GM18868 (cell line): Measurements from ENCODE around the gene ID2.

Experiments used
- ATAC-seq: cut with Tn5 transposase; IDR thresholded peaks from one replicate; pipeline ENCODE4 v1.9.1; 2021; ENCODE audit warnings: mild to moderate bottlenecking, moderate library complexity; ENCODE audit not compliant: unreplicated experiment

The ID2 gene

DNA sequence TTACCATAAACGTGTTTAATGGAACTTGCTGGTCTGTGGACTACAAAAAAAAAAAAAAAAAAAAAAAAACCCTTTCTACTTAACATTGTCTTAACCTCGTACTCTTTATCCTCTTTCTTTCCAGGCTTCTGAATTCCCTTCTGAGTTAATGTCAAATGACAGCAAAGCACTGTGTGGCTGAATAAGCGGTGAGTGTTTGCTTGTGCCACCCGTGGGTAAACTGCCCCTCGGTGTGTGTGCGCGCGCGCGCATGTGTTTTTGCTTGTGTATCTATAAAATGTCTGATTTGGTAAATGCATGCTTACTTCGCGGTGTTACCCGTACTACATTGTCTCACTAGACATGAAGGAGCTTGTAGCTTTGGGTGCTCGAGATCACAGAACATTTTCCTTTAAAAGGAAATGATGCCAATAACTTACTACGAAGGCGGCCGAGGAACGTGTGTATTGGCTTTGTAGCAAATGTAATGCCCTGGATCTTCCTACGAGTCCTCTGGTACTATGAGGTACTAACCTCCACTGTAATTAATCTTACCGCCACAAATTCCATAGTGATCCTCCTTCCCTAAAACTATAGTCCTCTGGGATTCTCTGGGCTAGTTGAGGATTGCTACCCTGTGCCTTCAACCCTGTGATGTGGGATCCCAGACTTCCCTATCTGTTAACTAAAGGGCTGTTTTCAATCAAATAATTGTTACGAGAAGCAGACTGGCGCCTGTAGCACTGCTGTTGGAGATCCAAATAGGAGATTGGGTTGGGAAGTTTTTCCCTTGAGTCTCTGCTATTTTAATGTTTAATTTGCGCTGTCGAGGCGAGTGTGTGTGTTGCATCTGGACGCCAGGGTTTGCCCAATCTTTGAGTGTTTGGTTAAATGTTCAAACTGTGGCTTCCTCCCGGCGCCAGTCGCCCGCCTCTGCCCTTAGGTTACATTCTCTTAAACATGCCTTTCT, 1.1 kb downstream of the ID2 start:
- ATAC-seq: no peak

DNA sequence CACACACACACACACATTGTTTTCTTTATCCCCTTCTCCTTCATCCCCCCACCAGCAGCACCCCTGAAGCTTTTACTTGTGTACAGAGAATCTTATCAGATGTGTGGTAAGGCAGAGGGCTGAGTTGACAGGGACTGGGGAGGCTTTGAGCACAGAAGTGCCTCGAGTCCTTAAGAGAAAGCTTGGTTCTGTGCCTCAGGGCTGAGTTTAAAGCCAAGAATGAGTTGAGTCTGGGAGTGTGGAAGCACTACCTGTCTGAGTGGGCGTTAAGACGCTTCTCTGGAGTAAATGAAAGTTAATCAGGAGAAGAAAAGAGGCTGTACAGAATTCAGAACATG, 2.7 kb downstream of the ID2 start:
- no peak for ATAC-seq

DNA sequence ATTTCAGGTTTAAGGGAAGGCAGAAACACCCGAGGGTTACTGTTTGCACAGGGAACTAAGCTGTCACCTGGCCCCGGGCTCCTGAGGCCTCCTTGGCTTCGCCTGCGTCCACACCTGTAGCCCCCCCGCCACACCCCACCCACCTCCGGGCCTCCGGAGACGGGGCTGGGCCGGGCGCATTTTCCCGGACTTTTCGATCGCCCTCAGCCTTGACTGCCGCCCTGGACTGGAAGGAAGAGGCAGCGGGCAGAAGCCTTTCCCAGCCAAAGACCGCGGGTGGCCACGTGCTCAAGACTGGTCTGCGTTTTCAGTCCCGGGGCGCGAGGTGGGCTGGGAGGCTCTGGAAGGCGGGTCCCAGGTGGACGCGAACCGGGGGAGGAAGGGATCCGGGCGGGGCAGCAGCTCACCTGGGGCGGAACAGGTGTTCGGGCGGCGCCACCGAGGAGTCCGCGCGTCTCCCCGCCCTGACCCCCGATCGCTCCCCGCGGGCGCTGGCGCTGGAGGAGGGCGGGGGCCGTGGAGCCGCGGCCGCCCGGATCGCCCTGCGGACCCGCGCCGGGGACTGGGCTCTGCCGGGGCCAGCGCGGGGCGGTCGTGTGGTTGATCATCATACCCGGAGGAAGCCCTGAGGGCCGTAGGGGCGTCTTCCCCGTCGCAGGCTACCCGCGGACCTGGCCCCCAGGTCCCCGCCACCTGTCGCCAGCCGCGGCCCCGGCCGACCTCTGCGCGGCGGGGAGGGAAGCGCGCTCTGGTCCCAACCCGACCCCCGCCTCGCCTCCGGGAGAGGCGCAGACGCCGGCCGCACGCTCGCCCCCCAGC, 3.2 kb downstream of the ID2 start:
- ATAC-seq: peak; percentile 0

DNA sequence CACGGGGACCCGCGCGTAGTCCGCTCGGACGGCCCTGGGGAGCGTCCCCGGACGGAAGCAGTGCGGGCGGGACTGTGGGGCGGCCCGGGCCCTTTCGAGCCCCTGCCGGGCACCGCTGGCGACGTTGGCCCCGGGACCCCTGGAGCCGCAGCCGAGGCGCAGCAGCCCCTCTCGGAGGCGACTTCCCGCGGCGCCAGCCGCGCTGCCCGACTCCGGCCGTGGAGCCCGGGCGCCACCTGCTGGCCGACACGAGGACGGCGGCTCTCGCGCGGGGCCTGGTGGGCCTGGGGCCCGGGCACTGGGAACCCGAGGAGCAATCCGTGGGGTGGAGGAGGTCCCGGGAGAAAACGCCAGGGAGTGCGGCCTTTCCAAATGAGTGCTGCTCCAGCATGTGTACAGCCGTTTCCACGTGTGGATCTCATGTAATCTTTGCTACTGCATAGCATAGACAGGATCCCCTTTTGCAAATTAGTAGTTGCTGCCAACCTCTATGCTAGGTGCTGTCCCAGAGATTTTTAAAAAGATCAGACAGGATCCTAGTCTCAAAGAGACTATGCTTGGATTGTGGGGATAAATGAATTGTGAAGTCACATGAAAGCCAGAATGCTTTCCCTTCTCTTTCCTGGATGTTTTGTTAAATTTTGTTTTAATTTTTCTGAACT, 4.0 kb downstream of the ID2 start:
- ATAC-seq: peak; percentile 32

DNA sequence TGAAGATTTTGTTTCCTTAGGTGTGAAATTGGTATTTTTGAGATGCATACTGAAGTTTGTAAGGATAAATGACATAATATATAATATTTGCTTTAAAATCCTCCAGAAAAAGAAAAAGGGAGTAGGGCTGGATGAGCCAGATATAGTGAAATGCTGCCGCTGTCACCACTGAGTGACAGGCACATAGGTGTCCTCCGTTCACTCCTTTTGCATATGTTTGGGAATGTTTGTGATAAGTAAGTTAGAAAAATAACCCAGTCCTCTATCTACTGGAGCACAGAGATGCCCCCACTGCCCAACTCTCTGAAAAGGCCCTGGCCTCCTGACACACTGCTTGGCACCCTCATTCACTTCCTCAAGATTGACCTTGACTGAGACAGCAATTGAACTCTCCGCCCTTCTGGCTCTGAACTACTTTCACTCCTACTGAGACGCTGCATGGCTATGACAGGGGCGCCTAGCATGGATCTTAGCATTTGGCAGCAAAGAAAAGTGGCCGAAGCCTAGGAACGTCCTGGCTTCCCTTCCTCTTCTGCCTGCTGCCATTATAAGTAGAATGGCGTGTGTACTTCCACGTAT, 10.1 kb downstream of the ID2 start:
- ATAC-seq: no peak

DNA sequence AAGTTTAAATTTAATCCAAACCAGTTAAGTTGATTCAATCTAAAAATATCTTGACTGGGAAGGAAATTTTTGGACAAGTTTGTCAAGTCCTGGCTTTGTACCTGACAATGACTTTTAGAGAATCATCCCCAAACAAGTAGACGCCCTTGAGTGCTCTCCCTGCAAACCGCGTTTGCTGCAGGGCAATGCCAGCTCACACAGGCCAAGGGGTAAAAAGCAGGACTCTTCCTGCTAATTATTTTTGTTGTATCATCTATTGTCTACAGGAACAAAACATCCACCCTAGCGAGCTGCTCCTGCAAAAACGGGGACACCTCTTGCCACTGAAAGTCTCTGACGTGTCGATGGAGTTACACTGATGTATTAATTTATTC, 10.9 kb downstream of the ID2 start:
- no peak for ATAC-seq

DNA sequence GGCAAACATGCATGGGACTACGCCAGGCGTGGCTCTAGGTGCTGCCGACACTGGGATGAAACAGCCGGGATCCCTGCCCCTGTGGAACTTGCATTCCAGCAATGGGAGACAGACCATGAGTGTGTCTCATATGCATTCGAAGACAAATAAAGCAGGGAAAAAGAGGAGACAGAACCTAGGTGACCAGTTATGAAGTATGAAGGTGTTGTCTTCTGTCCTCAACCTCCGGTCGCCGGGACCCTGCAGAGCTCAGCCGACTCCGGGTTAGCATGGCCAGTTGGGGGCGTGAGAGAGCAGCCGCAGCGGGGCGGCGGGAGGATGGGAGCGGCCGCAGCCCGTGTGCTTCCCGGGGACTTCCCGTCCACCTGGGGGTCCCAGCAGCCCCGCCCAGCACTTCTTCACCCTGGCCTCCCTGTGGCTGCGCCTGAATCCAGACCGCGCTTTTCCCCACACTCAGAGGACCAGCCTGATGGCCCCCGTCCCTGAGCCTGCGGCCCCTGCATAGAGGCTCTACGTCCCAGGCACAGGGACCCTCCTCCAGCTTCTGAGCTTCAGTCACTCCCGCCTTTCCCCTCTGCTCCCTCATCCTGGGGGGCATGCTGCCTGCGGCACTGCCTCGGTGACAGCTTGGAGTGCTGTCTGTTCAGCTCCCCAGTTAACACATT, 11.4 kb downstream of the ID2 start:
- ATAC-seq: peak; percentile 50

DNA sequence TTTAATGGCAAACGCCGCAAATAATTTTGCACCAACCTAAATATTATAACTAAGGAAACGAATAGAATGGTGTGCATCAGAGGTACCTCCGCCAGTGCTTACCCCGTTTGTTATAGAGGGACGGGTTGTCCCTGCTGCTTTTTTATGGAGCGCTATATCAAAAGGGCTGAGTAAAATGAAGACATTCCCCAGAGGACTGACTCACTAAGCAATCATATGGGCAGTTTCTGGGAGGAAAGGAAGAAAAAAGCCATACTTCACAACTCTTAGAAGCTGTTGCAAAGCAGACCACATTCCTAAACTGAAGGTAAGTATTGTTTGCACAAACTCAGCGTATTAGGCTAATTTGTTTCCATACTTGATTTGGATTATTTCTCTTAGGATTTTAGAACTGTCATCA, 12.9 kb downstream of the ID2 start:
- ATAC-seq: no peak

DNA sequence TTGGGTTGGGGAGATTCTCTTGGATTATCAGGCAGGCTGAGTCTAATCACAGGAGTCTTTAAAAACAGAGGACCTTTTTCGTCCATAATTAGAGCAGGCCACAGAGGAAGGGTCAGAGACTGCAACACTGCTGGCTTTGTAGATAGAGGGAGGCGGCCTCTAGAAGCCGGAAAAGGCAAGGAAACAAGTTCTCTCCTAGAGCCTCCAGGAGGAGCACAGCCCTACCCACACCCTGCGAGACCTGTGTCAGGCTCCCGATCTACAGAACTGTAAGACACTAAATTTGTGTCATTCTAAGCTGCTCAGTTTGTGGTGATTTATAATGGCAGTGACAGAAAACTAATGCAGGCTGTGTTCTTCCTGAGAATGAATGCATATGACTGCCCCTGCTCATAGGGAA, 15.3 kb downstream of the ID2 start:
- ATAC-seq: no peak

DNA sequence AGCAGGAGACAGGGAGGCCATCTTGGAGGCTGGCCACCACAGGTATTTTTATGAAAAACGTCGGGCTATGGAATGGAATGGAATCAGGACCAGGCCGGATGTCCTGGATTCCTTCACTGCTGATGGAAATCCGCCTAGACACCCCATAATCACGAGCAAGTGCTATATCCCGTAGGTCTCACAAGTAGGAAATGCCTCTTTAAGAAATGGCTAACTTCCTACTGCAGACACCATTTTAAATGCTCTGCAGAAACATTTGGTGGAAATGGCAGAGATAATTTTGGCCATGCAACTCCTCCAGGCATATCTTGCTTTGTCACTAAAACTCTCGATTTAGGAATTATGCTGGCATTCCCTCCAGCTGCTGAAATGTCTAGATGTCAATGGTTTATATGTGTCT, 18.0 kb downstream of the ID2 start:
- ATAC-seq: no peak

DNA sequence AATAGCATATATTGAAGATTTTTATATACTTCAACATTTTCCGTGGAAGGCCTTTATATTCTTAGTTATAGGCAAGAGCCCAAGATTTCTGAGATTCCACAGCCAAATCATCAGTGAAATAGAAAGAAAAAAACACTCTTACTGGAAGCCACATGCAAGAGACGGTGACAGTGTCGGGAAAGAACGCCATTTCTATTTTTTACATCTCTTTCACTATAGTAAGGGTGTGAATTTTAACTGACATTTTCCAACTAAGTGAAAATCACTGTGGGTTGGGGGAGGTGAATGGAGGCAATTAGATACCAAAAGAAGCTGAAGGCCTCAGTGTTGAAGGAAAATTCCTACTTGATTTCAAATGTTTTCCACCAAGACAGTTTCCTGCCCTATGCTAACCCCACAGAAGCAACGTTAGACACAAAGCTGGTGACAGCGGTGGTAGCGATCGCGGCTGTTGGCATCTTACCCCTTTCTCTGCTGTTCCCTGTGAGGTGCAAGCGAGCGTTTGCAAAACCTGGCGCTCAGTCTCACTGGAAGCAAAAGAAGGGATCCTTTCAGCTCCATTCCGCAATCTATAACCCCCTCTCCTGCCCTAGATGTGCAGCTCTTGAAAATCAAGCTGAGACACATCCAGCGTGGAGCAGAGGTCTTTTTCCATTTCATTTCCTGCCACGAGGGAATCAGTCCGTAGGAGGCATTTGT, 20.0 kb downstream of the ID2 start:
- ATAC-seq: no peak

DNA sequence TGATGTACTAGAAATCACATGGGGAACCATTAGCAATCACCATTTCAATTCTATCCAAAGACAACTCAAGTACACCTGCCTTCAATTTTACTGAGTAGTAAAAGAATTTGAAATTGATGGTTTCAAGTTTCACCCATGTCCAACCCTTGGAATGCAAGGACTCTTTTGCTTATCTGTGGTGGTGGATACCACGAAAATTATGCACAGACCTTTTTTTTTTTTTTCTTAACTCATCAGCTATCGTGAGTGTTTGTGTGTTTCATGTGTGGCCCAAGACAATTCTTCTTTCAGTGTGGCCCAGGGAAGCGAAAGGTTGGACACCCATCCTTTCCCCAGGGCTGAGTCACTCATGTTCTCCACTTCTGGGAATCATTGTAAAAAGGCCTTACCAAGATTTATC, 23.1 kb downstream of the ID2 start:
- ATAC-seq: no peak

DNA sequence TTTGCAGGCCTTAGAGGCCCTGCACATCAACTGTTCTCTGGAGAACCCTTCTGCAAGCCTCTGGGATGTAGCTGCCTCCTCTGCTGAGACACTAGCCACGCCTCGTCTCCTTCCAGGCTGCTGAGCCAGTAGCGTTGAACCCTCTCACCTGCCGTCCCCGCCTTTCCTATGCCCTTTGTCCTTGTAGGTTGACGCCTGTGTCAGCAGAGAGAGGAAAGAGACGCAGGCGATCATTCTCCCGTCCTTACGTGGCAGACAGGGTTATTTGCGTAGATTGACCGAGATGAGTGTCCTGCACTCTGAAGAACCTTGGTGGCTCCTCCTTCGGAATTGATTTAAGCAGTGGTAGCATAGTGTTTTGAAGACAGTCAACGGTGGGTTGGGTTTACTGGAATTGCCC, 27.8 kb downstream of the ID2 start:
- no peak for ATAC-seq

DNA sequence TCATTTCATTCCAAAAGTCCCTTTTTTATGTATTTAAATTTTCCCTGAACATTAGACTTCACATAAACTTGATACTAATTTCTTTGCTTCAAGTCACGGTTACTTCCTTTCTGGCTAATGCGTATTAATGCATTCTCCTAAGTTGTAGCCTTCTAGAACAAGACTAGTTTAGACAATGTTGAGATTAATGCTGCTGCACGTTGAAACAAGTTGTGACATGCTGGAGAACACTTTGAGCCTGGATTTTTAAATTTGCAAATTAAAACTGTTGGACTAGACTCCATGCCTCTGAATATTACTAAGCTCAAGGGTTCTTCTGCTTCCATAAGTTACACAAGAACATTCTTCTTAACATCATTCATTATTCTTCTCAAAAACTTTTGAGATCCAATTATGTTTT, 29.1 kb downstream of the ID2 start:
- ATAC-seq: no peak

DNA sequence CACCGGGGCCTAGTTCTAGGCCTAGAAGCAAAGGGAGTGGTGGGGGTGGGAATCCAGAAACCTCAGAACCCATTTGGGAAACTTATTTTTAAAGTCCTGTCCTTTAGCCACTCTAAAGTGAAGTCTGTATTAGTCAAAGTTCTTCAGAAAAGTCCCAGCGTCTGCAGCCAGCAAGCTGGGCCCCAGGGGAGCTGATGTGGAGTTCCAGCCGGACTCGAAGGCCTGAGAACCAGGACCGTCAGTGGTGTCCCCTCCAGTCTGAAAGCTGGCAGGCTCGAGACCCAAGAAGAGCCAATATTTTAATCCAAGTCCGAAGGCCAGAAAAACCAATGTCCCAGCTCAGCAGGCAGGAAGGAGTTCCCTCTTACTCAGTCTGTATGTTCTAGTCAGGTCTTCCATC, 32.4 kb downstream of the ID2 start:
- no peak for ATAC-seq

DNA sequence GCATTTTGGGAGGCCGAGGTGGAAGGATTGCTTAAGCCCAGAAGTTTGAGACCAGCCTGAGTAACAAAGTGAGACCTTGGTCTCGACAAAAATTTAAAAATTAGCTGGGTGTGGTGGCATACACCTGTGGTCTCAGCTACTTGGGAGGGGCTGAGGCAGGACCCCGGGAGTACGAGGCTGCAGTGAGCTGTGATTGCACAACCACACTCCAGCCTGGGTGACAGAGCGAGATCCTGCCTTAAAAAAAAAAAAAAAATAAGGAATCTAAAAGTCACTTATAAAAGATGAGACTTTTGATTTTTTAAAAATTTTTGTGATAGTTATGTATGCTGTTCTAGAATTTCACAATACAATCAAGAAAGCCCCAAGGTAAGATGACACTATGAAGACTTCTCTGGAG, 33.1 kb downstream of the ID2 start:
- ATAC-seq: no peak

DNA sequence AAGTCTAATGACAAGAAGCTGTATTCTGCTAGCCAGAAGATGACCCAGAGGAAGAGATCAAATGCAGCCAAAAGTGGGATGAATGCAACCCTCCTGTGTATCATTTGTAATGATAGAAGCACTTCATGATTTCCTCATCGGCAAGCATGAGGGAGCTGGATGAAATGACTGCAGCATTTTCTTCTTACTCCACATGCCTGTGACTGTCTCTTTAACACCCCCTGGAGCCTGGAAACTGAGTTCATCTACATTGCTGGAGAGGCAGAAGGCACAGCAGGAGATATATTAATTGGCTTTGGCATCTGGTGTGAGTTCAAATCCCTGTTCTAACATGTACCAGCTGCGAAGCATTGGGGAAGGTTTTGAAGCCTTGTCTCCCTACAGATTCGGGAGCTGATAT, 37.7 kb downstream of the ID2 start:
- ATAC-seq: no peak

DNA sequence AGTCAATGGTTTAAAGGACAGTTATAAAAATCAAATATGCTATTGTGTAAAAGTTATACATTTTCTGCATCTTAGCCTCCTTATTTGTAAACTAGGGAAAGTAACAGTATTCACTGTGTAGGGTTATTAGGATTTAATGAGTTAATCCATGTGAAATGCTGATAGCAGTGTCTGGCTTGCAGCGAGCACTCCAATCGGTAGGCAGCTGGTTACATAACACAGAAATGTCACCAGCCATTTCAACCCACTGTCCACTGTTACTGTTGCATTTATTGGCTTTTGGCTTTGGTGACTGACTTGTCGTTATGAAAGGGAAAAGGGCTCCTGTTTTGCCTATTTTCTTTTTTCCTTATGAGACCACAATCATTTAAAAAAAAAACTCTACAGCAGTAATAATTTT, 38.9 kb downstream of the ID2 start:
- no peak for ATAC-seq

DNA sequence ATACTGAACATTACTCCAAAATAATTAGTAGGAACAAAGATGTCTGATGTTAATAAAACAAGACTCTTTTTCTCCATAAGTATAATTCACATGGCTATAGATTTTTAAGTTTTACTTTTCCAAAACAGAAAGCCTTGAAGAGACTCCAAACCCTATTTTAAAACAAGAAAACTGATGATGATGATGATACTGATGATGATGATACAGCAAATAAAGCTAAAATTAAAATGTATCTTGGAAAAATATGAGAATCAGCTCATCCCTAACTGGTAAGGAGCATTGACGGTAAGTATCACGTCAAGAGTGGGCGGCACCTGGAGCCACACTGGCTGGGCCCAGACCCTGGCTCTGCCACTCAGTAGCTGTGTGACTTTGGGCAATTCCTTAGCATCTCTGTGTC, 39.6 kb downstream of the ID2 start:
- no peak for ATAC-seq

DNA sequence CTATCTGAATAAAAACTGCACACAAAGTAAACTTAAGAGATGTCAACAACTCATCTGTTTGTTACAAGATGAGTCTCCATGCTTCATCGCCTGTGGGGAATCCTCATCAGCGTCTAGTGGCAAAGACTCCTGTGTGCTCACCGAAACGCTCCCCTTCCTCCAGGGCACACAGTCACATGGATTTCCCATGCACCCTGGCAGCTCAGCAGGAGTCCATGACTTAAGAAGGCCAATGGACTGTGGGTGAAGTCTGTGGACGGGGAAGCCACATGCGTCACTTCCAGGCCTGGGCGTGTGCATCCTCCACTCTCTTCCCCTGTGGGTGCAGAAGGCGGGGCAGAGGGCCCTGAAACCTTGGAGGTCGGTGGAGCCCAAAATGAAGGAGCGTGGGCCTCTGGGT, 41.1 kb downstream of the ID2 start:
- ATAC-seq: no peak
